Breast epithelium (tissue), 4 donors: ENCODE results near the gene FRMD3. TPM values are rescaled to one million over a fixed set of nuclear protein-coding genes. Genes with fewer than 3 reads are reported as not detected.

Source experiments
- DNase-seq, 2 donors: peaks; one replicate each; pipeline ENCODE4 v3.0.0-alpha.2; 2019; ENCODE audit warnings: low spot score in 2 of 2
- H3K27ac ChIP-seq, 2 donors: fragments of 200-600 bp; sonication (generic) in 1 of 2; one replicate each; pipeline ENCODE4 v1.5.1; 2016 to 2019; ENCODE audit warnings: mild to moderate bottlenecking in 1 of 2
- H3K27me3 ChIP-seq, 2 donors: fragments of 200-600 bp; sonication (generic) in 1 of 2; one replicate each; pipeline versions ENCODE4 v1.5.1 to v1.6.0; 2017 to 2019; ENCODE audit warnings: control low read depth in 1 of 2, mild to moderate bottlenecking in 1 of 2
- H3K36me3 ChIP-seq: fragments of 200-600 bp; one replicate; pipeline ENCODE4 v1.5.1; 2019
- H3K4me1 ChIP-seq, 2 donors: fragments of 200-600 bp; sonication (generic); one replicate each; pipeline ENCODE4 v1.5.1; 2016 to 2019; ENCODE audit warnings: control low read depth in 1 of 2
- H3K4me3 ChIP-seq, 3 donors: fragments of 200-600 bp; sonication (generic); 1 replicate in 2 of 3; 2 replicates in 1 of 3; pipeline ENCODE4 v1.5.1; 2016 to 2019; ENCODE audit warnings: mild to moderate bottlenecking in 3 of 3, moderate library complexity in 2 of 3
- H3K9me3 ChIP-seq, 2 donors: fragments of 200-600 bp; sonication (generic) in 1 of 2; one replicate each; pipeline ENCODE4 v1.5.1; 2016 to 2019; ENCODE audit warnings: control low read depth in 1 of 2
- CTCF ChIP-seq, 3 donors: fragments of 450-650 bp; IDR thresholded peaks; one replicate each; pipeline ENCODE4 v1.5.1; 2016 to 2017; ENCODE audit warnings: antibody characterized with exemption in 3 of 3, mild to moderate bottlenecking in 3 of 3, moderate library complexity in 3 of 3
- POLR2A ChIP-seq: fragments of 450-650 bp; IDR thresholded peaks from one replicate; pipeline ENCODE4 v1.6.1; 2016; ENCODE audit warnings: antibody characterized with exemption, mild to moderate bottlenecking, moderate library complexity
- POLR2AphosphoS5 ChIP-seq, 3 donors: sonication (generic); formaldehyde crosslinking; IDR thresholded peaks; one replicate each; pipeline ENCODE4 v1.6.1; 2017; ENCODE audit warnings: antibody characterized with exemption in 3 of 3
- intact Hi-C: fragments of 100-400 bp; cut with DNase I; formaldehyde crosslinking; loops from one replicate; pipeline ENCODE4 v1.15.1; 2023; ENCODE audit warnings: low total_unique reads
- total RNA-seq, 3 donors: library from RNA; depleted of rRNA; stranded (reverse); fragments of >200 nt; gene quantifications; one replicate each; pipeline ENCODE4 v1.1.0, GENCODE V29; 2016

The FRMD3 gene
- total RNA-seq, 3 donors from 2014 or later: 6.3 to 14.1 (median 14.1) TPM

GRCh38 chr9:83557771-83558170 lies 19.6 kb upstream of the FRMD3 start:
- no peaks in the 10 kb centered on the region for H3K27me3 ChIP-seq
- no peak overlapping the region for H3K4me3 ChIP-seq
- H3K9me3 ChIP-seq: peaks cover 0 to 6% of the 10 kb centered on the region in 2 donors
- TF ChIP-seq CTCF (IDR thresholded peaks at IDR 0.05) (no peak), POLR2A (no peak), POLR2AphosphoS5 (IDR thresholded peaks at IDR 0.05) (no peak)
- intact Hi-C loops: no loop called here
- no peak overlapping the region for H3K27ac ChIP-seq
- DNase-seq: no peak
- no peaks in the 10 kb centered on the region for H3K4me1 ChIP-seq
- H3K36me3 ChIP-seq: no peaks in the 10 kb centered on the region

GRCh38 chr9:83557317-83557716 lies 19.1 kb upstream of the FRMD3 start:
- Histone ChIP-seq H3K27me3 (no peaks in the 10 kb centered on the region), H3K36me3 (no peaks in the 10 kb centered on the region), H3K27ac (no peak overlapping the region), H3K9me3 (peaks cover 0 to 8% of the 10 kb centered on the region in 2 donors), H3K4me3 (no peak overlapping the region), H3K4me1 (no peaks in the 10 kb centered on the region)
- intact Hi-C loops: no loop called here
- TF ChIP-seq POLR2AphosphoS5 (IDR thresholded peaks at IDR 0.05) (no peak), POLR2A (no peak), CTCF (IDR thresholded peaks at IDR 0.05) (no peak)
- DNase-seq: no peak

GRCh38 chr9:83554278-83554677 lies 16.1 kb upstream of the FRMD3 start:
- H3K9me3 ChIP-seq: peaks cover 0 to 15% of the 10 kb centered on the region in 2 donors
- H3K4me3 ChIP-seq: no peak overlapping the region
- no peak overlapping the region for H3K27ac ChIP-seq
- no peak for TF ChIP-seq POLR2A
- no peak for TF ChIP-seq POLR2AphosphoS5 (IDR thresholded peaks at IDR 0.05)
- no peak for TF ChIP-seq CTCF (IDR thresholded peaks at IDR 0.05)
- no peaks in the 10 kb centered on the region for H3K4me1 ChIP-seq
- no peaks in the 10 kb centered on the region for H3K27me3 ChIP-seq
- no peaks in the 10 kb centered on the region for H3K36me3 ChIP-seq
- intact Hi-C loops: no loop called here
- no peak for DNase-seq

GRCh38 chr9:83544002-83544698 lies 5.9 kb upstream of the FRMD3 start:
- peaks cover 0 to 5% of the 10 kb centered on the region in 2 donors for H3K9me3 ChIP-seq
- intact Hi-C loops: no loop called here
- H3K4me3 ChIP-seq: no peak overlapping the region
- no peaks in the 10 kb centered on the region for H3K4me1 ChIP-seq
- H3K36me3 ChIP-seq: no peaks in the 10 kb centered on the region
- H3K27me3 ChIP-seq: no peaks in the 10 kb centered on the region
- no peak for DNase-seq
- no peak for TF ChIP-seq POLR2AphosphoS5 (IDR thresholded peaks at IDR 0.05)
- peak in 2 of 3 donors; percentile 71 to 82 for TF ChIP-seq CTCF (IDR thresholded peaks at IDR 0.05)
- H3K27ac ChIP-seq: no peak overlapping the region

- intact Hi-C loops: no loop called here
- peaks cover 5 to 6% of the 10 kb centered on the region in 2 donors for H3K4me1 ChIP-seq
- no peaks in the 10 kb centered on the region for H3K9me3 ChIP-seq
- no peaks in the 10 kb centered on the region for H3K36me3 ChIP-seq
- peak overlapping the region; percentile 56 to 85 (median 61) for H3K4me3 ChIP-seq
- DNase-seq: no peak
- TF ChIP-seq CTCF (IDR thresholded peaks at IDR 0.05) (no peak), POLR2AphosphoS5 (IDR thresholded peaks at IDR 0.05) (no peak), POLR2A (no peak)
- peak overlapping the region in 1 of 2 donors; percentile 75 for H3K27ac ChIP-seq
- H3K27me3 ChIP-seq: peaks cover 0 to 9% of the 10 kb centered on the region in 2 donors
Measured at GRCh38 chr9:83538890-83539238, 663 bp upstream of the FRMD3 start.
